ENCODE measurements around the gene TMEM200C.

TMEM200C gene

GRCh38 chr18:5895299-5895875 is at the start of gene TMEM200C:
TSS of gene TMEM200C (minus strand) at chr18:5895522. CDS start at chr18:5892063, 3,459 bp downstream.
- TF ChIP-seq CTCF (IDR thresholded peaks at IDR 0.05; ENCODE audit: insufficient read depth, low read length, poor library complexity, severe bottlenecking), result no peak
- Histone ChIP-seq H3K27me3 (replicated peaks; ENCODE audit: control insufficient read depth, insufficient read depth, low read length) (peaks cover 4% of the 10 kb centered on the region; the same call in 1 of the 2 replicates), H3K36me3 (ENCODE audit: control insufficient read depth, insufficient read depth, low read length) (no peaks in the 10 kb centered on the region), H3K4me3 (replicated peaks; ENCODE audit: low read depth, low read length) (peak within 1 kb of the TSS; percentile 46)
- DNase-seq (ENCODE audit: extremely low read depth, insufficient read length), result no peak

DNA sequence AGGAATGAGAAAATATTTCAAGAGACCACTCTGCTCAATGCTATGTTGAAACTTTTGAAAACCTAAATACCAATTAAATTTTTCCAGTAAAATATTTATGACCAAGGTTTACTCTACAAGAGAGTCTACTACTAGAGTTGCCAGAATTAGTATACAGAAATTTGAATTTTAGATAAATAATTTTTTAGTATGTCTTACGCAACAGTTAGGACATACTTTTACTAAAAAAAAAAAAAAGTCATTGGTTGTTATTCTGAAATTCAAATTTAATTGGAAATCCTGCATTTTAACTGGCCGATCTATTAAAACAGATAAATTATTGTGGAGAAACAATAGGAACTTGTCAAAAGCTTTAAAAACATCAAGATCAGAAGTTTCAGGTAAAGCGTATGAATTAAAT is 49.1 kb upstream of the TMEM200C start:
- H3K4me3 ChIP-seq (replicated peaks; ENCODE audit: low read depth, low read length), result no peak overlapping the region
- H3K27me3 ChIP-seq (replicated peaks; ENCODE audit: control insufficient read depth, insufficient read depth, low read length), result no peaks in the 10 kb centered on the region
- TF ChIP-seq CTCF (IDR thresholded peaks at IDR 0.05; ENCODE audit: insufficient read depth, low read length, poor library complexity, severe bottlenecking), result no peak
- H3K36me3 ChIP-seq (ENCODE audit: control insufficient read depth, insufficient read depth, low read length), result no peaks in the 10 kb centered on the region
- no peak for DNase-seq (ENCODE audit: extremely low read depth, insufficient read length)

DNA sequence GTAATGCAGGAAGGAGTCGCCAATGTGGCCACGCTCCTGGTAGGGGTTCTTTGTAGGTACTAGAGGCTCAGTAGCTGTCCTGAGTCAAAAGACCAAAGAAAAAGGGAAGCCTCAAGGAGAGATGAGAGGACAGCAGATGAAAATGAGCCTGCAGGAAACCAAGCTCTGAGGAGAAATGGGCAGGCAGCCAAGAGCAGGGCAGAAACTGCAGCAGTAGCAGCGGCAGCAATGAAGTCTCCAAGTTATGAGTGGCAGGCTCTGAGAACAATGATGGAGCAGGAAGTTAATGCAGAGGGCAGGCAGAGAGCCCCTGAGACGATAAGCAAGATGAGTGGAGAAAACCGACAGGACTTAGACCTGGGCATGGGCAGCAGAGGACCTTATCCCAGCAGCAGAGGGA is 48.2 kb upstream of the TMEM200C start:
- H3K4me3 ChIP-seq (replicated peaks; ENCODE audit: low read depth, low read length), result no peak overlapping the region
- no peak for DNase-seq (ENCODE audit: extremely low read depth, insufficient read length)
- H3K27me3 ChIP-seq (replicated peaks; ENCODE audit: control insufficient read depth, insufficient read depth, low read length), result no peaks in the 10 kb centered on the region
- TF ChIP-seq CTCF (IDR thresholded peaks at IDR 0.05; ENCODE audit: insufficient read depth, low read length, poor library complexity, severe bottlenecking), result no peak
- H3K36me3 ChIP-seq (ENCODE audit: control insufficient read depth, insufficient read depth, low read length), result no peaks in the 10 kb centered on the region

DNA sequence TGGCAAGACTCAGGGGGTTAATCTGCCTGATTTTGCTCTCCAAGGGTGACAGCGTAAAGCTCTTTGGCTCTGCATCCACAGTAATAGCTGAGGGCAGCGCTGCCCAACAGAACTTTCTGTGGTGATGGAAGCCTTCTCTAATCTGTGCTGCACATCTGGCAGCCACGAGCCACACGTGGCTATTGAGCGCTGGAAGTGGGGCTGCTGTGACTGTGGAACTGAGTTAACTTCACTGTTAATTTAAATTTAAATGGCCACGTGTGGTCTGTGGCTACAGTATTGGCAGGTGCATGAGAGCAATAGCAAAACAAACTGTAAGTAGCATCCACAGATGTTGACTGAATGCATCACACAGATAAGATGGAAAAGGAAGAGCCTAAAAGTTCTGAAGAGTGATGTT is 47.3 kb upstream of the TMEM200C start:
- Histone ChIP-seq H3K27me3 (replicated peaks; ENCODE audit: control insufficient read depth, insufficient read depth, low read length) (no peaks in the 10 kb centered on the region), H3K36me3 (ENCODE audit: control insufficient read depth, insufficient read depth, low read length) (no peaks in the 10 kb centered on the region), H3K4me3 (replicated peaks; ENCODE audit: low read depth, low read length) (no peak overlapping the region)
- no peak for TF ChIP-seq CTCF (IDR thresholded peaks at IDR 0.05; ENCODE audit: insufficient read depth, low read length, poor library complexity, severe bottlenecking)
- DNase-seq (ENCODE audit: extremely low read depth, insufficient read length), result no peak

DNA sequence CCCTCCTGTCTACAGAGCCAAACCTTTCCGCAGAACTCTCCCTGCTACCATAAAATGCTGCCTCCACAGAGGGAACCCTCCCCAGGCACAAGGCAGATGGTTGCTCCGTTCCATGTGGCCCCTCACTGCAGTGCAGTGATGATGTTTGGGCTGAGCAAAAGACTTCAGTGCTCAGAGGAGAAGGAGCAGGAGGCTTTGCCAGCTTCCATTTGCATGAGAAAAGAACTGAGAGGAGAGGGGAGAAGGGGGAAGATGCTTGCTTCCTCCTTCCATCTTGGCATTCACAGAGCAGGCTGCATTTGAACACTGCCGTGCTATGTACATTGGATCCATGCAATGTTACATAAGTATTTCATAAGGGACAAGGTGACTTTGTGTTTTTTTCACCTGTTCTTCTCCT is 46.6 kb upstream of the TMEM200C start:
- no peaks in the 10 kb centered on the region for H3K27me3 ChIP-seq (replicated peaks; ENCODE audit: control insufficient read depth, insufficient read depth, low read length)
- no peak for TF ChIP-seq CTCF (IDR thresholded peaks at IDR 0.05; ENCODE audit: insufficient read depth, low read length, poor library complexity, severe bottlenecking)
- no peak overlapping the region for H3K4me3 ChIP-seq (replicated peaks; ENCODE audit: low read depth, low read length)
- no peaks in the 10 kb centered on the region for H3K36me3 ChIP-seq (ENCODE audit: control insufficient read depth, insufficient read depth, low read length)
- no peak for DNase-seq (ENCODE audit: extremely low read depth, insufficient read length)
